OCI-LY3 (cell line): ENCODE measurements around the gene DLD.

ENCODE experiments used
- EZH2phosphoT487 ChIP-seq: fragments of 200-600 bp; shearing (Covaris generic); IDR thresholded peaks from 2 replicates; pipeline ENCODE4 v1.6.1; 2018; ENCODE audit warnings: antibody characterized with exemption, mixed run types, low read depth
- TF ChIP-seq, protein P1 (sequence below): fragments of 200-600, 300-600 bp; sonication (generic); IDR thresholded peaks from 2 replicates; pipeline ENCODE4 v1.5.1; 2014; ENCODE audit warnings: antibody characterized with exemption, low read length, low read depth

DNA sequence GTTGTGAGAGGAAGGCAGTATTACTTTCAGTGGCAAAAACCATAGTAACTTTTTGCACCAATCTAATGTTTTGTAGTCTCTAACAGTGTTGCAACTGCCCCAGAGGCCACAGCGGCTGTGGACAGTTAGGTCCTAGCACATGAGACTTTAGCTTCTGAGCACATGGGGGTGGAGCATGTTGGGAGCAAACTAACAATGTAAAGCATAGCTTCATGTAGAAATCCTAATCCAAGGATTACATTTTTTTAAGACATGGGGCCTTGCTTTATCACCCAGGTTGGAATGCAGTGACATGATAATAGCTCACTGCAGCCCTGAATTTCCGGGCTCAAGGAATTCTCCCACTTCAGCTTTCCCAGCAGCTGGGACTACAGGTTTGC is 62.9 kb downstream of the DLD start:
- TF ChIP-seq, protein P1, sequence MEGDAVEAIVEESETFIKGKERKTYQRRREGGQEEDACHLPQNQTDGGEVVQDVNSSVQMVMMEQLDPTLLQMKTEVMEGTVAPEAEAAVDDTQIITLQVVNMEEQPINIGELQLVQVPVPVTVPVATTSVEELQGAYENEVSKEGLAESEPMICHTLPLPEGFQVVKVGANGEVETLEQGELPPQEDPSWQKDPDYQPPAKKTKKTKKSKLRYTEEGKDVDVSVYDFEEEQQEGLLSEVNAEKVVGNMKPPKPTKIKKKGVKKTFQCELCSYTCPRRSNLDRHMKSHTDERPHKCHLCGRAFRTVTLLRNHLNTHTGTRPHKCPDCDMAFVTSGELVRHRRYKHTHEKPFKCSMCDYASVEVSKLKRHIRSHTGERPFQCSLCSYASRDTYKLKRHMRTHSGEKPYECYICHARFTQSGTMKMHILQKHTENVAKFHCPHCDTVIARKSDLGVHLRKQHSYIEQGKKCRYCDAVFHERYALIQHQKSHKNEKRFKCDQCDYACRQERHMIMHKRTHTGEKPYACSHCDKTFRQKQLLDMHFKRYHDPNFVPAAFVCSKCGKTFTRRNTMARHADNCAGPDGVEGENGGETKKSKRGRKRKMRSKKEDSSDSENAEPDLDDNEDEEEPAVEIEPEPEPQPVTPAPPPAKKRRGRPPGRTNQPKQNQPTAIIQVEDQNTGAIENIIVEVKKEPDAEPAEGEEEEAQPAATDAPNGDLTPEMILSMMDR, result no peak
- no peak for TF ChIP-seq EZH2phosphoT487
